Lower lobe of right lung (tissue), 2 donors: Measurements from ENCODE around the gene TMC1. TPM values are rescaled to one million over a fixed set of nuclear protein-coding genes. Genes with fewer than 3 reads are reported as not detected.

Experiments
- ATAC-seq, 2 donors: fragments of 200-7000 bp; cut with Tn5 transposase; one replicate each; pipeline ENCODE4 v1.9.1; 2020 to 2022; ENCODE audit warnings: mild to moderate bottlenecking in 2 of 2, moderate library complexity in 2 of 2
- DNase-seq: peaks from one replicate; pipeline ENCODE4 v3.0.0-alpha.2; 2020
- H3K27ac ChIP-seq: fragments of 200-600 bp; one replicate; pipeline ENCODE4 v1.8.0; 2022
- H3K27me3 ChIP-seq: fragments of 200-600 bp; one replicate; pipeline ENCODE4 v1.8.0; 2022; ENCODE audit warnings: low read depth
- H3K36me3 ChIP-seq: fragments of 200-600 bp; one replicate; pipeline ENCODE4 v1.8.0; 2022; ENCODE audit warnings: mild to moderate bottlenecking
- H3K4me1 ChIP-seq: fragments of 200-600 bp; one replicate; pipeline ENCODE4 v1.8.0; 2022
- H3K4me3 ChIP-seq: fragments of 200-600 bp; one replicate; pipeline ENCODE4 v1.8.0; 2022; ENCODE audit warnings: mild to moderate bottlenecking
- H3K9me3 ChIP-seq: fragments of 200-600 bp; one replicate; pipeline ENCODE4 v1.8.0; 2022
- CTCF ChIP-seq: fragments of 200-600 bp; IDR thresholded peaks from one replicate; pipeline ENCODE4 v1.8.0; 2022; ENCODE audit warnings: antibody characterized with exemption, mild to moderate bottlenecking
- intact Hi-C: fragments of 100-400 bp; cut with DNase I; formaldehyde crosslinking; loops from one replicate; pipeline ENCODE4 v1.11.0; 2022
- total RNA-seq: library from RNA; stranded (reverse); fragmentation: NEBNext Ultra II Directional; extraction: Animal tissue kit (Norgen Biotek cat#: 25700); gene quantifications from one replicate; pipeline ENCODE4 v1.2.1, GENCODE V29; 2021
- donor health status: DM: no; HTN: yes; CAD: no; lungs with severe emphysema.

TMC1 gene
- total RNA-seq, 1 donor from 2014 or later: not detected

DNA sequence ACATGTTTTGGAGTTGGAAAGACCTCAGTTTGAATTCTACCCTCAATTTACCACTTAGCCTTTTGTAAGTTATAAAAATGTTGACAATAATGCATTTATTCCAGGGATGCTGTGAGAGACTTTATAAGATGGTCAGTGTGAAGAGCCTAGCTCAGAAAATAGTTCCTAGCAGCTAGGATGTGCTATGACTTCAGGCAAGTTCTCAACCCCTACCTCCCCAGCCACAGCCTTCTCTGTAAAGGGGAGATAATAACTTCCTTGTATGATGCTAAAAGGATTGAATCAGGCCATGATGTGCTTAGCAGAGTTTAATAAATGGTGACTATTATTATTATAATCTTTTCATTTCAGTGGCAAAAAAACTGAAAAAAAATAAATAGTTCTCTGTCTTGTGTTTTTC lies 353.8 kb downstream of the TMC1 start:
- Histone ChIP-seq H3K4me3 (no peak overlapping the region), H3K27ac (no peak overlapping the region), H3K9me3 (no peaks in the 10 kb centered on the region), H3K27me3 (no peaks in the 10 kb centered on the region), H3K4me1 (peaks cover 11% of the 10 kb centered on the region), H3K36me3 (no peaks in the 10 kb centered on the region)
- no peak for TF ChIP-seq CTCF
- intact Hi-C loops: no loop called here
- no peak for ATAC-seq
- DNase-seq: no peak

DNA sequence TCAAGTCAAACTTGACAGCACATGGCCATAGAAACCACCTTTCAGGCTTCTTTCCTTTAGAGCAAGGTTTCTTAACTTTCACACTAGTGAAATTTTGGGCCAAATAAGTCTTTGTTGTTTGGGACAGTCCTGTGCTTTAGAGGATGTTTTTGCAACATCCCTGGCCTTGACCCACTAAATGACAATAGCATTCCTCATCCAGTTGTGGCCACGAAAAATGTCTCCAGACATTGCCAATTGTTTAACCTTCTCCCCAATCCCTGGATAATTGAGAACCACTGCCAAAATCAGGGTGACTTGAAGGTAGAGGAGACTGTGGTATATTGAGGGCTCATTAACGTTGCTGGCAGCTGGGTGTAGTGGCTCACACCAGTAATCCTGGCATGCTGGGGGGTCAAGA lies 359.4 kb downstream of the TMC1 start:
- Histone ChIP-seq H3K27me3 (no peaks in the 10 kb centered on the region), H3K9me3 (no peaks in the 10 kb centered on the region), H3K4me3 (no peak overlapping the region), H3K4me1 (no peaks in the 10 kb centered on the region), H3K27ac (no peak overlapping the region), H3K36me3 (no peaks in the 10 kb centered on the region)
- intact Hi-C loops: no loop called here
- no peak for ATAC-seq
- TF ChIP-seq CTCF: no peak
- DNase-seq: no peak

DNA sequence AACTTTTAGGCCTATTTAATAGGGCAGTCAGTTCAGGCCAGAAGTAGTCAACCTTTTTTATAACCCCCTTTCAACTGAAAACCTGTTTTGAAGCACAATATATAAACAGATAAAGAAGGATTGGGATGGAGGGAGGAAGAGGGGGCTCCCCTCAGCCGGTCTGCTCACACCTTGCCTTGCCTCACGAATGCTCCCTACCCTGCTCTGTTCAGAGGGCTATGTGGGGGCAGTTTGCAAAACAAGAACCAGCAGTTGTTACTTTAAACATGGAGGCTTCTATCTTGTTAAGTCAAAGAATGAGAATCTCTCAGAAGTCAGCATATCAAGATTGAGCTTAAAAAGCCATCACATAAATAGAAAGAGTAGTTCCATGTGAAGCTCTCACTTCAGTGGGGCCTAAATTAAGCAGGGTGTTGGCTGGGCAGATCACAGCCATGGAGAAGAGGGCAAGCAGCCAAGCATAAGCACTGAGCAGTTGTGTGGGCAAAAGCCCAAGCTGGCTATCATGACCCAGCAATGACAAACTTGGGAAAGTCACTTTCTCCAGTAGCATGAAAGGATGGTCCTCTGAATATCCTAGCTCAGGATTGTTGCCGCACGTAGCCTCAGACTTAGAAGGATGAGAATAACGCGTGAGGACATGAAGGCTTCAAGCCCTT lies 360.8 kb downstream of the TMC1 start:
- no peak for ATAC-seq
- Histone ChIP-seq H3K27ac (no peak overlapping the region), H3K27me3 (no peaks in the 10 kb centered on the region), H3K4me1 (no peaks in the 10 kb centered on the region), H3K4me3 (no peak overlapping the region), H3K36me3 (no peaks in the 10 kb centered on the region), H3K9me3 (no peaks in the 10 kb centered on the region)
- TF ChIP-seq CTCF: no peak
- intact Hi-C loops: no loop called here
- DNase-seq: no peak

GRCh38 chr9:72883875-72884274 lies 362.5 kb downstream of the TMC1 start:
- Histone ChIP-seq H3K4me3 (no peak overlapping the region), H3K36me3 (peaks cover 6% of the 10 kb centered on the region), H3K9me3 (no peaks in the 10 kb centered on the region), H3K4me1 (no peaks in the 10 kb centered on the region), H3K27me3 (no peaks in the 10 kb centered on the region), H3K27ac (no peak overlapping the region)
- no peak for TF ChIP-seq CTCF
- ATAC-seq: no peak
- intact Hi-C loops: no loop called here
- DNase-seq: no peak

GRCh38 chr9:72884508-72884907 lies 363.1 kb downstream of the TMC1 start:
- Histone ChIP-seq H3K9me3 (no peaks in the 10 kb centered on the region), H3K27ac (no peak overlapping the region), H3K36me3 (peaks cover 12% of the 10 kb centered on the region), H3K27me3 (no peaks in the 10 kb centered on the region), H3K4me3 (no peak overlapping the region), H3K4me1 (no peaks in the 10 kb centered on the region)
- TF ChIP-seq CTCF: no peak
- intact Hi-C loops: no loop called here
- no peak for DNase-seq
- no peak for ATAC-seq

Other genes starting within 250 kb of the TMC1 start
- gene ZFAND5, start 156.4 kb upstream of the TMC1 start, total RNA-seq: 206 TPM